ENCODE data around the gene SPATS2L.

SPATS2L gene

GRCh38 chr2:200475795-200476194, 169.3 kb downstream of the SPATS2L start:
- no peak for DNase-seq

DNA sequence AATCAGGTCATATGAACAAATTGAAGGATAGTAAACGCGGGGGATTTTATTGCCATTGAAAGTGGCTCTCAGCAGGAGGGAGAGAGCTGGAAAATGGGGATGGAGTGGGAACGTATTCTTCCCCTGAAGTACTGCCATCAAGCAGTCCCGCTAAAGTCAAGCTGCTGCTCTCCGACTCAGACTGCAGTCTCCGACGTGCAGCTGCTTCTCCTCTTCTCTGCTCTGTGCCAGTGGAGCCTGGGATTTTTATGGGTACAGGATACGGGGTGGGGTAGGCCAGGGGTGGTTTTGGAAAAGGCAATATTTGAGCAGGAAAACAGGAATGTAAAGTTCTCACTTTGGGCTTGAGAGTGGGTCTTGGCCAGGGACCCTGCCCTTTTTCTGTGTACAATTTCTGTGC, 170.3 kb downstream of the SPATS2L start:
- no peak for DNase-seq

- no peak for DNase-seq
Measured at GRCh38 chr2:200477667-200478131, 171.2 kb downstream of the SPATS2L start.

DNA sequence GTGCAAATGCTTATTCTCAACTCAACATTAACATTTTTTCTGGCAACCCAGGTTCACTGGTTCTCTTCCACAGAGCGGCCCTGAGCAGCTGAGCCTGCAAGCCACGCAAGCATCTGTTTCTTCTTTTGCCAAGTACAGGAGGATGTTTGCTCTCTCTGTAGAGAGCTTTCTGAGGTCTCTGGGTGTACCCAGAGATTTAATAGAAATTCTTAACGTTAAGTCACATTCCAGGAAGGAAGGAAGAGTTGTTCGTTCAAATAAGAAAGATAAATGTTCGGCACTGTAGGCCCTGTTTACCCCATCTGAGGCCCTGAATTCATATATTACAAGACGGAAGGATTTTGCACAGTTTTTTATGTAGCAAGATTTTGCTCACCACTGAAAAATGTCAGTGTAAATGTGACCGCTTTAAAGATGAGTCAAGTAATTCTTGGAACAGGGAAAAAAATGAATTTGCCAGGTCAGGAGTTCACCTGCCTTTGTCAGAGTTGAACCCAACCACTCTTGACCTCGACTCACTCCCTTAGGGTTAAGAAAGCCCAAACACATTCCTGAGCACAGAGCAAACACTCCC, 173.3 kb downstream of the SPATS2L start:
- DNase-seq: no peak

GRCh38 chr2:200482194-200482593, 175.7 kb downstream of the SPATS2L start:
- no peak for DNase-seq

GRCh38 chr2:200483729-200484198, 177.3 kb downstream of the SPATS2L start:
- DNase-seq: no peak

DNA sequence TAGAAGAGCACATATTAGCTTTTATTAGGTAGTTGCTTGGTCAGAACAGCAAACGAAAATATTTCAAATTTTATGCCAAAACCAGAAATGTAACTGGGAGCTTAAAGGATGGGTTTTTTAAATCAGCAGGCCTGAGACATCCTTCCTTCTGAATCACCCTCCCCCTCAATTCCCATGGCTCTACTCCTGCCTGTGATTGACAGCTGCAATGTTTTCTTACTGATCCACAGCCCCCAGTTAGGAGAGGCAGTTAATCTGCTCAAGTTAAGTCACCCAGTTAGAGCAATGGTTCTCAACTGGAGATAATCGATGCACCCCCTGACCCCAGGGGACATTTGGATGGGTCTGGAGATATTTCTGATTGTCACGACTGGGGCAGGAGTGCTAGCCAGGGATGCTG, 178.4 kb downstream of the SPATS2L start:
- no peak for DNase-seq

GRCh38 chr2:200486529-200486928, 180.0 kb downstream of the SPATS2L start:
- no peak for DNase-seq

- DNase-seq: no peak
Measured at GRCh38 chr2:200488169-200488568, 181.7 kb downstream of the SPATS2L start.

- no peak for DNase-seq
Measured at GRCh38 chr2:200490001-200490400, 183.5 kb downstream of the SPATS2L start.

DNA sequence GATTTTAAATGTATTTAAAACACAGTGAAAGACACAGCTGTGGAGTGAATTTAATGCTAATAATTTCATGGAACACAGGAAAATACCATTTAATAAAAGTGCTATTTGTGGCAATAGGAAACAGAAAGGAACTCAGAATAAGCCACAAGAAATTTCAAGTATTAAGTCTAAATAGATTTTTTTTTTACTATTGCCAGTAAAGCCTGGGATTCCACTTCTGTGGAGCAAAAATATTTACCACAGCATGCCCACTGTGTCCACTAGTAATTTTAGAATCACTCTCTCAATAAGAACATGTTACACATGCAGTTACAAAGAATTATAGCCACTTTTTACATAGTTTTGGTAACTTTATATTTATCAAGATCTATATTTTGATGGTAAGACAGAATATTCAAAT, 186.2 kb downstream of the SPATS2L start:
- DNase-seq: no peak

- DNase-seq: no peak
Measured at GRCh38 chr2:200494048-200494447, 187.6 kb downstream of the SPATS2L start.

DNA sequence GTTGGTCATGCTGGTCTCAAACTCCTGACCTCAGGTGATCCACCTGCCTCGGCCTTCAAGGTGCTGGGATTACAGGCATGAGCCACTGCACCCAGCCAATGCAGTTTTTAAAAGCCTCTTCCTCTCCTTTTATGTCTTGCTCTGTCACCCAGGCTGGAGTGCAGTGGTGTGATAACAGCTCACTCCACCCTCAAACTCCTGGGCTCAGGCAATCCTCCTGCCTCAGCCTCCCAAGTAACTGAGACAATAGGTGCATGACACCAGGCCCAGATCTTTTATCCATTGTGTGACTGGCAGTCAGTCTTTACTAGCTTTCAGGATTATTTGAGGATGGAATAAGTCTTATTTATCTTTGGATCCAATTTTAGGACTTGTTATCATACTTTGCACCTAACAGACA, 190.2 kb downstream of the SPATS2L start:
- no peak for DNase-seq

GRCh38 chr2:200498402-200499162, 192.1 kb downstream of the SPATS2L start:
- DNase-seq: no peak

DNA sequence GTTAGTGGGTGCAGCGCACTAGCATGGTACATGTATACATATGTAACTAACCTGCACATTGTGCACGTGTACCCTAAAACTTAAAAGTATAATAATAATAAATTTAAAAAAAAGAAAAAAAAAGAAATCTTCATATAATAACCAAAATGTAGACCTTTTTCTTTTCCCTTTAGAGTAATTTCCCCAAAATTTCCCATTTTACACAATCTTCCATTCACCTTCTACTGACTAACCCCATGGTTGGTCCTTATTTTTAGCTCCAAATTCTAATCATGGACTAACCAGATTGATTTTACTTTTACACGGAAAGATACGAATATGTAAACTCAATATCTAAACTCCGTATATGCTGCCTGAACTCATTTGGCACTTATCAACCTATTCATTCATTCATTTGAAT, 195.7 kb downstream of the SPATS2L start:
- no peak for DNase-seq

DNA sequence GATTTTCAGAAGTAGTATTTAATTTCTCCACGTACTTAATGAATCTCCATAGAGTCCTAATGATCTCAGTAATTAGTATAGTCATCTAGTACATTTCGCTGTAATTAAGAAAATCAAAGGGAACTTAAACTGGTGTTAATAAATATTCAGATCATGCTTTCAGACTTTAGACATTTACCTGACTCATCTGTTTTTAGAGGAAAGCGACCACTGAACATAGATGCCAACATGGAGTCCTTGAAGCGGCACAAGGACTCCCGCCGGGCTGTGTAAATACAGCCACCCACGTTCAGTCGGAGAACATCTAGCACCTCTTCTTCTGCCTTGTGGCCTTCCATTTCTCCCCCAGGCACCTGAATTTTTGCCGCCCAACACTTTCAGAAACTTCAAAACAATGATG, 200.2 kb downstream of the SPATS2L start:
- DNase-seq: no peak

DNA sequence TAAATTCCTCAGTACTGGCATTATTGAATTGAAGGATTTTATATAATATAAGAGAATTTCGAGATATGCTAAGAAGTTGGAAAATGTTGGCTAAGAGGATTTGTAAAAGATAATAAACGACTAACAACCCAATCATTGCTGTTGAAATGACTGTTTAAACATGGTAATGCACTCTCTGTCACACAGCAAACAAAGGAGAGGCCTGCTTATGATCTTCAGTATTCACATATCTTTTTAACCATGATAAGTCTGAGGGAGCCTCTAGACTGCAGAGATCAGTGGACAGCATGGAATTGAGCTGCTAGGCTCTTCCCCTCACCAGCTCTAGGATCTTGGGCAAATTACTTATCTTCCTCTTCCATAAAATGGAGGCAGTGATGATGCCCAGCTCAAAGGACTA, 200.7 kb downstream of the SPATS2L start:
- no peak for DNase-seq

DNA sequence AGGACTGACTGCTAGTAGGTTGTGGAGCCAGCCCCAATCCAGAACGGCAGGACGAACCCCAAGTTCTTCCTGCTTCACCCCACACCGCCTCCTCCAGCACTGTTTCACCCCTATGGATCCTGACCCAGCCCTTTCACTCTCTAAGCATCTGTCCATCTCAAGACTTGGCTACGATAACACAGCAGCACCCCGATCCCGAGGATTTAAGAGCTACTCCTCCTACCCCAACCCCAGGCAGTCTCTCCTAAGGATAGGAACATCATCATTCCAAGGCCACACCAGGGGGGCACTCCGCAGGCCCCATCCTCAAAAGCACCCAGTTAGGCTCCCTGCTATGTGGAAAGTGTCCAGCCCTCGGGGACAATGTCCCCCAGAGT, 202.7 kb downstream of the SPATS2L start:
- DNase-seq: no peak

DNA sequence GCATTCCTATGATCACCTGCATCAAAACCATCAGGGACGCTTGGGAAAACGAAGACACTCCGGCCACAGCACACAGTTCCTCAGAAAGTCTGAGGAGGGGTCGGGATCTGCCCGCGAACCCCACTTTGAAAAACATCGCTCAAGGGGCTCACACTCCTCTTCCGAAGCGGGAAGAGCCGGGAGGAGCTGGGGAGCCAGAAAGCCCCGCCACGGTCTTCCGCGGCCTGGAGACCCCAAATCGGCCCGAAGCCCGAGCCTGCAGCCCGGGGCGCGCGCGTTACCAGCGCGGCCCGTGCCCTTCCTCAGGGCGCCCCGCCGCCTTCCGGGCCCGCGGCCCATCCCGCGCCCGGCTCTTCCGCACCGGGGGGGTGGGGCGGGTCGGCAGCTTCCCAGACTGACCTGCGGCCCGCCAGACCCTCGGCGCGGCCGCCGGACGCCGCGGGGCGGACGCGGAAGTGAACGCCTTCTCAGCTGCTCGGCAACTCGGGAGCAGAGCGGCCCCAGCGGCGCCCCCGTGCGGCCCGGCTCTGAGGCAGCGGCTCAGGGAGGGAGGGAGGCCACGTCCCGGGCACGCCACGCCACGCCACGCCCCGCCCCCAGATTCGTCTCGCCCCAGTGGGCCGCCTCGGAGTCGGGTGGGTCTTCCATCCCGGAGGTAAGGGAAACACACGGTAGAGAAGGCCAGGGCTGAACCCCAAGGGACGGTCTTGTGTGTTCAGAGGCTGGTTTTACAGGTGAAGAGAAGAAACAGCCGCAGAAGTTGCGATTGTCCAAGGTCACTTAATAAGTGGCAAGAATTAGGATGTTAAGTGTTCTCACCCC, 203.3 kb downstream of the SPATS2L start, which contains the start of gene KCTD18:
KCTD18 (minus strand) TSS at position 457 of the 822 bp plus-strand sequence. CDS start 3,052 bp downstream, outside the sequence.
- peak; percentile 85 for DNase-seq

DNA sequence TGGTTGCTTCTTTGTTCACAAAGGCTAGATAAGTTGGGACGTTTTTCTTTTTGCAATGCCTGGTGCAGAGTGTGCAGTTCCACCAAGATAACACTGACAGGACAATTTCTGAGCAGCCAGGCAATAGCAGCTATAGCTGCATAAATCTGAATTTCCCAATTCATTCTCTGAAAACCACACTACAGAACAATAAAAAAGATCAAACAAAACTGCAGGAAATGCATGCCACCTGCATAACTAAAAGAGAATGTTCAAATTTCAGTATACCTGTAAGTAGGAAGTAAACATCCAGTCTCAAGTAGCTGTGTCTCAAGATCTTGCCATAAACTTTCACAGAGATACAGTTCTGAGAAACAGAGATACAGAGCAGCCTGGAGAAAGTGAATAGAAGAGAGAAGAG, 208.7 kb downstream of the SPATS2L start:
- no peak for DNase-seq

- DNase-seq: no peak
Measured at GRCh38 chr2:200523158-200523557, 216.7 kb downstream of the SPATS2L start.

DNA sequence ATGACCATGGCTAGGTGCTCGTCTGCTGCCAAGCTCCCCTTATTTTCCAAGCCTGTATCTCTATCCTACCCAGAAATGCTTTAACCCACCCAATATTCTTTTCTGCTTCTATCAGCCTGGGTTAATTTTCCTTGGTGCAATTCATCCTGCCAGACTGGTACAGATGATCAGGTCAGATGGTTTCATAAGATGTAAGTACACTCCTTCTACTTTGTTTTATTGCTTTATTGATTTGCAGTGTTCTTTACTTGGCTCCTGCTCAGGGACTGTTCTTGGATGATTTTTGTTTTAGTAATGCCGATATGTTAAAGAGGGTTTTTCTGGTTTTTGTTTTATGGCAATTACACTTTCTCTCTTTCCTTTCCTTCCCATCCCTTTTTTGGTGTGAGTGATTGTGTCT, 217.1 kb downstream of the SPATS2L start:
- DNase-seq: no peak

- DNase-seq: no peak
Measured at GRCh38 chr2:200525066-200525465, 218.6 kb downstream of the SPATS2L start.

GRCh38 chr2:200525551-200525881, 219.0 kb downstream of the SPATS2L start:
- DNase-seq: no peak

All from activated gamma-delta T cell (primary cell).